IMR-90 (cell line): Measurements from ENCODE around the gene ZNF521.

Source experiments
- BHLHE40 ChIP-seq: fragments of 150-350 bp; IDR thresholded peaks from 2 replicates; pipeline ENCODE4 v1.6.1; 2016; ENCODE audit warnings: mild to moderate bottlenecking, low read depth, low read length
- POLR2A ChIP-seq: IDR thresholded peaks from 2 replicates; pipeline ENCODE4 v1.6.1; 2012; ENCODE audit warnings: mild to moderate bottlenecking, low read depth, low read length
- RCOR1 ChIP-seq: IDR thresholded peaks from 2 replicates; pipeline ENCODE4 v1.6.1; 2012; ENCODE audit warnings: mild to moderate bottlenecking, low read length, improper control_type of control experiment; ENCODE audit not compliant: insufficient replicate concordance
- RFX5 ChIP-seq: IDR thresholded peaks from 2 replicates; pipeline ENCODE4 v1.8.0; 2012; ENCODE audit warnings: low read depth, mild to moderate bottlenecking, low read length, moderate library complexity
- SMC3 ChIP-seq: fragments of 150-350 bp; IDR thresholded peaks from 2 replicates; pipeline ENCODE4 v1.6.1; 2016; ENCODE audit warnings: low read depth, mild to moderate bottlenecking, antibody characterized with exemption, low read length, moderate library complexity
- TF ChIP-seq, protein P1 (sequence below): conservative IDR thresholded peaks from 2 replicates; pipeline ENCODE4 v1.5.1; 2012; ENCODE audit warnings: mild to moderate bottlenecking, low read depth, low read length, improper control_type of control experiment

DNA sequence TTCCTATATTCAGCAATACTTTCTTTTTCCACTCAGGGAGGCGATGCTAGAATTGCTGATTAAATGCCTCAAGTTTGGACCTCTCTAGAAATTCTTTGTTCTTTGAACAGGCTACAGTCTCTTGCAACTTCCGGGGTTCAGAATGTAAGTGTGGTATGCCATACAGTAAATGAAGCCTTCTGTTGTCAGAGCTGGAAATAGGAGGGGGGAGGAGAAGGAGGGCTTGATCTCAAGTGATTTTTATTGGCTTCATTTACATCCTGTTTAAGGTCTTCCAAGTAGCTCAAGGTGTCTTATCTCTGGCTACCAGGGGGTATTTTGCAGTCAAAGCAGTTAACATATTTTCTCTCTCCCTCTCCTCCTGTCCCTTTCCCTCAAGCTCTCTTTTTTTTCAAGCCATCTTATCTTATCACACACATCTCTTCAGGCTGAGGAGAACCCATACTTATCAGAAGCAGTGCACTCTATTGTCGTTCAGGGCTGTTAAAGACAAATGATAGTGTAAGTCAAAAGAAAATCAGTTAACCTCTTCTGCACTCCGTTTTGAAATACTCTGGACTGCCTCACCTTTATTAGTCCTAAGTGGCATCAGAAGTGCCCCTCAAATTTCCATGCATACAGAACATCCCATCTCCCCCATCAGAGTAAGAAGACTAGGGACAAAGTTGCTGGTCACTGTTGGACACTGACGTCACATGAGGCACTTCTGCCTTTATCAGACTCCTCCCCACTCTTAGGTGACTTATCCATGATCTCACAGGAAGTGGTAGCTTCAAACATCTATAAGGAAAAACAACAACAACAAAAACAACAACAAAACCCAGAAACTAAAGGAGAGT is 112.2 kb downstream of the ZNF521 start:
- TF ChIP-seq, protein P1, sequence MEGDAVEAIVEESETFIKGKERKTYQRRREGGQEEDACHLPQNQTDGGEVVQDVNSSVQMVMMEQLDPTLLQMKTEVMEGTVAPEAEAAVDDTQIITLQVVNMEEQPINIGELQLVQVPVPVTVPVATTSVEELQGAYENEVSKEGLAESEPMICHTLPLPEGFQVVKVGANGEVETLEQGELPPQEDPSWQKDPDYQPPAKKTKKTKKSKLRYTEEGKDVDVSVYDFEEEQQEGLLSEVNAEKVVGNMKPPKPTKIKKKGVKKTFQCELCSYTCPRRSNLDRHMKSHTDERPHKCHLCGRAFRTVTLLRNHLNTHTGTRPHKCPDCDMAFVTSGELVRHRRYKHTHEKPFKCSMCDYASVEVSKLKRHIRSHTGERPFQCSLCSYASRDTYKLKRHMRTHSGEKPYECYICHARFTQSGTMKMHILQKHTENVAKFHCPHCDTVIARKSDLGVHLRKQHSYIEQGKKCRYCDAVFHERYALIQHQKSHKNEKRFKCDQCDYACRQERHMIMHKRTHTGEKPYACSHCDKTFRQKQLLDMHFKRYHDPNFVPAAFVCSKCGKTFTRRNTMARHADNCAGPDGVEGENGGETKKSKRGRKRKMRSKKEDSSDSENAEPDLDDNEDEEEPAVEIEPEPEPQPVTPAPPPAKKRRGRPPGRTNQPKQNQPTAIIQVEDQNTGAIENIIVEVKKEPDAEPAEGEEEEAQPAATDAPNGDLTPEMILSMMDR: no peak
- no peak for TF ChIP-seq POLR2A
- TF ChIP-seq RFX5: no peak
- TF ChIP-seq SMC3: no peak
- no peak for TF ChIP-seq BHLHE40
- no peak for TF ChIP-seq RCOR1
